HepG2 (cell line): ENCODE results near the gene SERPIND1. TPM values are rescaled to one million over a fixed set of nuclear protein-coding genes. Genes with fewer than 3 reads are reported as not detected.

Experiments used
- ATAC-seq: fragments of 200-7000 bp; cut with Tn5 transposase; 3 replicates; pipeline ENCODE4 v1.9.1; 2020; ENCODE audit warnings: mild to moderate bottlenecking, moderate library complexity
- BruUV-seq: library from RNA; stranded (reverse); fragments of 400-500 nt; replicated peaks from 2 replicates; lab custom pipeline; 2021; lab: Mats Ljungman, UMichigan
- CTCF ChIA-PET: fragments of 300-600 bp; formaldehyde crosslinking; extraction: SDS; loops from one replicate; lab custom pipeline; 2021; ENCODE audit warnings: low total read pairs, inconsistent platforms, low intra/inter-chr PET ratio; lab: Yijun Ruan, JAX
- POLR2A ChIA-PET: fragments of 350-600 bp; sonication (Branson Sonifier 250); formaldehyde crosslinking; loops from one replicate; lab custom pipeline; 2020; ENCODE audit warnings: antibody characterized with exemption, inconsistent platforms; lab: Yijun Ruan, JAX
- DNase-seq: peaks from one replicate; pipeline ENCODE4 v3.0.0-alpha.2; 2015; ENCODE audit warnings: low spot score
- FAIRE-seq: peaks from 3 replicates; lab custom pipeline; 2011; peaks lifted over from hg19 to GRCh38; lab: Jason Lieb, UNC
- H2AFZ ChIP-seq: one replicate; pipeline ENCODE4 v1.6.1; 2011; ENCODE audit warnings: low read length, inconsistent platforms
- H3K27ac ChIP-seq: fragments of 300-600 bp; 3 replicates; pipeline ENCODE4 v1.8.0; 2011; ENCODE audit warnings: mixed run types, mild to moderate bottlenecking, mixed read lengths, low read length, inconsistent platforms; ENCODE audit not compliant: insufficient read depth; ENCODE audit errors: extremely low read length
- H3K27me3 ChIP-seq, 2 experiments: fragments of 200-600 bp in 1 of 2; 2 replicates in 1 of 2; 3 replicates in 1 of 2; pipeline versions ENCODE4 v1.6.0 to v1.8.0; 2011; ENCODE audit warnings: low read length in 2 of 2, mild to moderate bottlenecking in 2 of 2, moderate library complexity in 2 of 2, inconsistent platforms in 1 of 2; ENCODE audit not compliant: insufficient read depth in 2 of 2, control insufficient read depth in 1 of 2
- H3K36me3 ChIP-seq, 2 experiments: fragments of 200-600 bp in 1 of 2; replicated peaks in 1 of 2; 2 replicates in 1 of 2; 3 replicates in 1 of 2; pipeline versions ENCODE4 v1.5.1 to v1.8.0; 2011; ENCODE audit warnings: low read length in 2 of 2, inconsistent platforms in 1 of 2; ENCODE audit not compliant: insufficient read depth in 2 of 2, control insufficient read depth in 1 of 2
- H3K4me1 ChIP-seq: 2 replicates; pipeline ENCODE4 v1.5.1; 2012; ENCODE audit warnings: low read length, inconsistent platforms; ENCODE audit not compliant: insufficient read depth
- H3K4me2 ChIP-seq: 2 replicates; pipeline ENCODE4 v1.6.0; 2011; ENCODE audit warnings: low read depth, low read length, inconsistent platforms
- H3K4me3 ChIP-seq, 3 experiments: fragments of 200-600 bp in 1 of 3; sonication (generic), shearing (Covaris generic) in 1 of 3; replicated peaks in 1 of 3; 2 replicates each; pipeline ENCODE4 v1.5.1; 2011 to 2016; ENCODE audit warnings: low read length in 3 of 3, inconsistent platforms in 2 of 3, low read depth in 2 of 3, mild to moderate bottlenecking in 2 of 3, control low read depth in 1 of 3, mixed read lengths in 1 of 3; ENCODE audit not compliant: insufficient read depth in 1 of 3
- H3K79me2 ChIP-seq: one replicate; pipeline ENCODE4 v1.6.1; 2011; ENCODE audit warnings: low read length, inconsistent platforms; ENCODE audit not compliant: insufficient read depth
- H3K9ac ChIP-seq: 2 replicates; pipeline ENCODE4 v1.6.0; 2011; ENCODE audit warnings: mild to moderate bottlenecking, low read depth, low read length, inconsistent platforms; ENCODE audit not compliant: insufficient read depth
- H3K9me3 ChIP-seq: 2 replicates; pipeline ENCODE4 v1.5.1; 2012; ENCODE audit warnings: mild to moderate bottlenecking, low read length
- H4K20me1 ChIP-seq: 2 replicates; pipeline ENCODE4 v1.6.0; 2011; ENCODE audit warnings: inconsistent platforms, mild to moderate bottlenecking, low read length, moderate library complexity; ENCODE audit not compliant: insufficient read depth
- CC2D1A ChIP-seq: sonication (generic); formaldehyde crosslinking; IDR thresholded peaks from 2 replicates; pipeline ENCODE4 v1.8.1; 2023; ENCODE audit warnings: mild to moderate bottlenecking, missing genetic modification reagents
- GATAD2A ChIP-seq: IDR thresholded peaks from 2 replicates; pipeline ENCODE4 v1.6.1; 2016
- MTF1 ChIP-seq: sonication (generic); formaldehyde crosslinking; IDR thresholded peaks from 2 replicates; pipeline ENCODE4 v1.5.0; 2020; ENCODE audit warnings: missing genetic modification reagents
- NAIF1 ChIP-seq: sonication (generic); formaldehyde crosslinking; IDR thresholded peaks from 2 replicates; pipeline ENCODE4 v1.5.0; 2020; ENCODE audit warnings: mild to moderate bottlenecking, missing genetic modification reagents, borderline replicate concordance
- PLRG1 ChIP-seq: fragments of 450-650 bp; conservative IDR thresholded peaks from 2 replicates; pipeline ENCODE4 v1.6.1; 2016
- PRPF4 ChIP-seq: fragments of 200-400 bp; formaldehyde crosslinking; IDR thresholded peaks from 2 replicates; pipeline ENCODE4 v1.6.1; 2016; ENCODE audit warnings: low read length, low read depth; ENCODE audit not compliant: poor library complexity, severe bottlenecking
- TBX3 ChIP-seq: fragments of 450-650 bp; IDR thresholded peaks from 2 replicates; pipeline ENCODE4 v1.6.1; 2017; ENCODE audit warnings: antibody characterized with exemption, mild to moderate bottlenecking, inconsistent platforms, borderline replicate concordance
- WIZ ChIP-seq: sonication (generic); formaldehyde crosslinking; IDR thresholded peaks from 2 replicates; pipeline ENCODE4 v1.5.1; 2020; ENCODE audit warnings: mild to moderate bottlenecking, missing genetic modification reagents
- ZBTB8A ChIP-seq: sonication (generic); formaldehyde crosslinking; IDR thresholded peaks from 2 replicates; pipeline ENCODE4 v1.4.0; 2020; ENCODE audit warnings: mild to moderate bottlenecking, low read depth, missing genetic modification reagents, borderline replicate concordance
- ZFP90 ChIP-seq: sonication (generic); formaldehyde crosslinking; IDR thresholded peaks from 2 replicates; pipeline ENCODE4 v1.8.0; 2022; ENCODE audit warnings: missing genetic modification reagents, mild to moderate bottlenecking, inconsistent platforms, borderline replicate concordance
- ZNF550 ChIP-seq: sonication (generic); formaldehyde crosslinking; IDR thresholded peaks from 2 replicates; pipeline ENCODE4 v1.4.0; 2020; ENCODE audit warnings: mild to moderate bottlenecking, missing genetic modification reagents, borderline replicate concordance
- WGBS: methylation state at CpG from one replicate; pipeline ENCODE4 v1.1.6; 2017; ENCODE audit warnings: low lambda C conversion rate; 5-methylcytosine and 5-hydroxymethylcytosine counted together
- in situ Hi-C: cut with HindIII; loops from 2 replicates; pipeline ENCODE4 v1.10.0; 2017; ENCODE audit warnings: low pct_unique_long_range_greater_than_20kb; ENCODE audit not compliant: extremely low pct_ligation_motif_present
- intact Hi-C: fragments of 100-400 bp; cut with micrococcal nuclease; formaldehyde crosslinking; loops from one replicate; pipeline ENCODE4 v1.10.0; 2022; ENCODE audit not compliant: unreplicated experiment
- polyA plus RNA-seq, 8 experiments: library from polyadenylated mRNA; depleted of rRNA in 3 of 8; stranded (reverse) in 7 of 8; unstranded in 1 of 8; fragments of >200 nt; fragmentation: Illumina TruSeq in 4 of 8; extraction: Trizol in 4 of 8; gene quantifications; 2 replicates each; pipeline versions ENCODE4 v1.2.1 to v1.2.3, GENCODE V29; 2011 to 2016; ENCODE audit warnings: low read depth in 4 of 8, missing spikeins in 1 of 8, mixed read lengths in 1 of 8; ENCODE audit not compliant: insufficient read depth in 1 of 8
- total RNA-seq, 5 experiments: library from RNA; depleted of rRNA; stranded (reverse); fragments of >200 nt; fragmentation: Illumina TruSeq; extraction: Trizol; gene quantifications; 2 replicates each; pipeline ENCODE4 v1.2.3, GENCODE V29; 2016; ENCODE audit warnings: low read depth in 1 of 5
- TF ChIP-seq, protein P1 (sequence below), 2 experiments: sonication (generic) in 1 of 2; formaldehyde crosslinking in 1 of 2; IDR thresholded peaks; 2 replicates each; pipeline versions ENCODE4 v1.4.0 to v1.6.1; 2016 to 2020; ENCODE audit warnings: borderline replicate concordance in 1 of 2, low read depth in 1 of 2, mild to moderate bottlenecking in 1 of 2, missing genetic modification reagents in 1 of 2
- TF ChIP-seq, protein P2 (sequence below): IDR thresholded peaks from 2 replicates; pipeline ENCODE4 v1.6.1; 2016; ENCODE audit warnings: low read depth, missing genetic modification reagents, missing compliant biosample characterization
- TF ChIP-seq, protein P3 (sequence below): fragments of 450-650 bp; IDR thresholded peaks from 2 replicates; pipeline ENCODE4 v1.6.1; 2017

Gene SERPIND1
- total and polyA plus RNA-seq, 2 of the 13 experiments (the other 11 are each of a cell fraction or from before 2014, with no cell fraction given), result 111 to 350 TPM

- DNase-seq (no peak), ATAC-seq (no peak), FAIRE-seq (no peak)
- BruUV-seq, result no TSS peak
- Histone ChIP-seq H3K9me3 (no peaks in the 10 kb centered on the region), H3K4me2 (no peak overlapping the region), H3K79me2 (no peaks in the 10 kb centered on the region), H2AFZ (no peak overlapping the region), H3K4me1 (peaks cover 38% of the 10 kb centered on the region), H3K27me3 (no peaks in the 10 kb centered on the region), H4K20me1 (no peaks in the 10 kb centered on the region), H3K4me3 (no peak overlapping the region), H3K27ac (no peak overlapping the region), H3K36me3 (peaks cover 30 to 67% of the 10 kb centered on the region in 2 experiments), H3K9ac (no peak overlapping the region)
- 96% methylated on average over 8 of the region's 8 CpGs for WGBS
- in situ Hi-C loops, result loop anchor here (10.0 kb wide), 1 partner anchor 58 kb away; the partner anchor contains the start of genes PI4KA and SNAP29
- ChIA-PET CTCF (no interaction called here), POLR2A (interaction anchor here (0.6 kb wide), 1 partner anchor 13 kb away, joined by 3 read pairs; no protein-coding TSS in a partner anchor)
- intact Hi-C loops, result no loop called here
- TF ChIP-seq GATAD2A (CRISPR knock-in tag), result no peak
- no peak for TF ChIP-seq WIZ
- no peak for TF ChIP-seq ZBTB8A (CRISPR knock-in tag)
- no peak for TF ChIP-seq PLRG1
- TF ChIP-seq ZFP90 (CRISPR knock-in tag), result no peak
- TF ChIP-seq PRPF4, result no peak
- TF ChIP-seq NAIF1 (CRISPR knock-in tag), result no peak
- no peak for TF ChIP-seq CC2D1A (CRISPR knock-in tag)
- TF ChIP-seq MTF1 (CRISPR knock-in tag), result no peak
- TF ChIP-seq TBX3, result no peak
- TF ChIP-seq, protein P1, sequence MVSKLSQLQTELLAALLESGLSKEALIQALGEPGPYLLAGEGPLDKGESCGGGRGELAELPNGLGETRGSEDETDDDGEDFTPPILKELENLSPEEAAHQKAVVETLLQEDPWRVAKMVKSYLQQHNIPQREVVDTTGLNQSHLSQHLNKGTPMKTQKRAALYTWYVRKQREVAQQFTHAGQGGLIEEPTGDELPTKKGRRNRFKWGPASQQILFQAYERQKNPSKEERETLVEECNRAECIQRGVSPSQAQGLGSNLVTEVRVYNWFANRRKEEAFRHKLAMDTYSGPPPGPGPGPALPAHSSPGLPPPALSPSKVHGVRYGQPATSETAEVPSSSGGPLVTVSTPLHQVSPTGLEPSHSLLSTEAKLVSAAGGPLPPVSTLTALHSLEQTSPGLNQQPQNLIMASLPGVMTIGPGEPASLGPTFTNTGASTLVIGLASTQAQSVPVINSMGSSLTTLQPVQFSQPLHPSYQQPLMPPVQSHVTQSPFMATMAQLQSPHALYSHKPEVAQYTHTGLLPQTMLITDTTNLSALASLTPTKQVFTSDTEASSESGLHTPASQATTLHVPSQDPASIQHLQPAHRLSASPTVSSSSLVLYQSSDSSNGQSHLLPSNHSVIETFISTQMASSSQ (IDR thresholded peaks at IDR 0.05; ENCODE audit: low read depth), result no peak
- TF ChIP-seq, protein P1 (CRISPR knock-in tag; IDR thresholded peaks at IDR 0.05; ENCODE audit: borderline replicate concordance), result no peak
- TF ChIP-seq, protein P2, sequence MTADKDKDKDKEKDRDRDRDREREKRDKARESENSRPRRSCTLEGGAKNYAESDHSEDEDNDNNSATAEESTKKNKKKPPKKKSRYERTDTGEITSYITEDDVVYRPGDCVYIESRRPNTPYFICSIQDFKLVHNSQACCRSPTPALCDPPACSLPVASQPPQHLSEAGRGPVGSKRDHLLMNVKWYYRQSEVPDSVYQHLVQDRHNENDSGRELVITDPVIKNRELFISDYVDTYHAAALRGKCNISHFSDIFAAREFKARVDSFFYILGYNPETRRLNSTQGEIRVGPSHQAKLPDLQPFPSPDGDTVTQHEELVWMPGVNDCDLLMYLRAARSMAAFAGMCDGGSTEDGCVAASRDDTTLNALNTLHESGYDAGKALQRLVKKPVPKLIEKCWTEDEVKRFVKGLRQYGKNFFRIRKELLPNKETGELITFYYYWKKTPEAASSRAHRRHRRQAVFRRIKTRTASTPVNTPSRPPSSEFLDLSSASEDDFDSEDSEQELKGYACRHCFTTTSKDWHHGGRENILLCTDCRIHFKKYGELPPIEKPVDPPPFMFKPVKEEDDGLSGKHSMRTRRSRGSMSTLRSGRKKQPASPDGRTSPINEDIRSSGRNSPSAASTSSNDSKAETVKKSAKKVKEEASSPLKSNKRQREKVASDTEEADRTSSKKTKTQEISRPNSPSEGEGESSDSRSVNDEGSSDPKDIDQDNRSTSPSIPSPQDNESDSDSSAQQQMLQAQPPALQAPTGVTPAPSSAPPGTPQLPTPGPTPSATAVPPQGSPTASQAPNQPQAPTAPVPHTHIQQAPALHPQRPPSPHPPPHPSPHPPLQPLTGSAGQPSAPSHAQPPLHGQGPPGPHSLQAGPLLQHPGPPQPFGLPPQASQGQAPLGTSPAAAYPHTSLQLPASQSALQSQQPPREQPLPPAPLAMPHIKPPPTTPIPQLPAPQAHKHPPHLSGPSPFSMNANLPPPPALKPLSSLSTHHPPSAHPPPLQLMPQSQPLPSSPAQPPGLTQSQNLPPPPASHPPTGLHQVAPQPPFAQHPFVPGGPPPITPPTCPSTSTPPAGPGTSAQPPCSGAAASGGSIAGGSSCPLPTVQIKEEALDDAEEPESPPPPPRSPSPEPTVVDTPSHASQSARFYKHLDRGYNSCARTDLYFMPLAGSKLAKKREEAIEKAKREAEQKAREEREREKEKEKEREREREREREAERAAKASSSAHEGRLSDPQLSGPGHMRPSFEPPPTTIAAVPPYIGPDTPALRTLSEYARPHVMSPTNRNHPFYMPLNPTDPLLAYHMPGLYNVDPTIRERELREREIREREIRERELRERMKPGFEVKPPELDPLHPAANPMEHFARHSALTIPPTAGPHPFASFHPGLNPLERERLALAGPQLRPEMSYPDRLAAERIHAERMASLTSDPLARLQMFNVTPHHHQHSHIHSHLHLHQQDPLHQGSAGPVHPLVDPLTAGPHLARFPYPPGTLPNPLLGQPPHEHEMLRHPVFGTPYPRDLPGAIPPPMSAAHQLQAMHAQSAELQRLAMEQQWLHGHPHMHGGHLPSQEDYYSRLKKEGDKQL, result no peak
- TF ChIP-seq, protein P3, sequence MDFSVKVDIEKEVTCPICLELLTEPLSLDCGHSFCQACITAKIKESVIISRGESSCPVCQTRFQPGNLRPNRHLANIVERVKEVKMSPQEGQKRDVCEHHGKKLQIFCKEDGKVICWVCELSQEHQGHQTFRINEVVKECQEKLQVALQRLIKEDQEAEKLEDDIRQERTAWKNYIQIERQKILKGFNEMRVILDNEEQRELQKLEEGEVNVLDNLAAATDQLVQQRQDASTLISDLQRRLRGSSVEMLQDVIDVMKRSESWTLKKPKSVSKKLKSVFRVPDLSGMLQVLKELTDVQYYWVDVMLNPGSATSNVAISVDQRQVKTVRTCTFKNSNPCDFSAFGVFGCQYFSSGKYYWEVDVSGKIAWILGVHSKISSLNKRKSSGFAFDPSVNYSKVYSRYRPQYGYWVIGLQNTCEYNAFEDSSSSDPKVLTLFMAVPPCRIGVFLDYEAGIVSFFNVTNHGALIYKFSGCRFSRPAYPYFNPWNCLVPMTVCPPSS, result no peak
- TF ChIP-seq ZNF550 (CRISPR knock-in tag), result no peak
Observed at GRCh38 chr22:20796731-20797130, 22.8 kb downstream of the SERPIND1 start.
